CD14-positive monocyte (primary cell): ENCODE results near the gene MYL6. TPM values are rescaled to one million over a fixed set of nuclear protein-coding genes. Genes with fewer than 3 reads are reported as not detected.

Experiments
- DNase-seq, 3 donors: peaks; one replicate each; pipeline ENCODE4 v3.0.0-alpha.2; 2011 to 2022
- H2AFZ ChIP-seq: 2 replicates; pipeline ENCODE4 v1.6.0; 2012; ENCODE audit warnings: mild to moderate bottlenecking, low read depth, low read length, inconsistent platforms; ENCODE audit not compliant: insufficient read depth, poor library complexity, severe bottlenecking
- H3K27ac ChIP-seq, 2 donors: 1 replicate in 1 of 2; 2 replicates in 1 of 2; pipeline ENCODE4 v1.5.1; 2012 to 2013; ENCODE audit warnings: low read length in 2 of 2, control low read depth in 1 of 2, inconsistent platforms in 1 of 2, low read depth in 1 of 2, mild to moderate bottlenecking in 1 of 2
- H3K27me3 ChIP-seq, 2 donors: one replicate each; pipeline versions ENCODE4 v1.6.0 to v1.6.1; 2011 to 2013; ENCODE audit warnings: low read length in 2 of 2; ENCODE audit not compliant: control insufficient read depth in 2 of 2, insufficient read depth in 2 of 2
- H3K36me3 ChIP-seq, 2 donors: replicated peaks in 1 of 2; 1 replicate in 1 of 2; 2 replicates in 1 of 2; pipeline versions ENCODE4 v1.5.1 to v1.6.1; 2012 to 2013; ENCODE audit warnings: low read length in 2 of 2, control low read depth in 1 of 2, inconsistent platforms in 1 of 2, mild to moderate bottlenecking in 1 of 2; ENCODE audit not compliant: insufficient read depth in 2 of 2, control insufficient read depth in 1 of 2
- H3K4me1 ChIP-seq, 2 donors: 1 replicate in 1 of 2; 2 replicates in 1 of 2; pipeline versions ENCODE4 v1.5.1 to v1.6.1; 2012 to 2013; ENCODE audit warnings: low read length in 2 of 2, control low read depth in 1 of 2, inconsistent platforms in 1 of 2, mild to moderate bottlenecking in 1 of 2, moderate library complexity in 1 of 2; ENCODE audit not compliant: insufficient read depth in 2 of 2, control insufficient read depth in 1 of 2
- H3K4me2 ChIP-seq: replicated peaks from 2 replicates; pipeline ENCODE3; 2012; ENCODE audit warnings: low read length, moderate library complexity, mild to moderate bottlenecking; ENCODE audit not compliant: poor library complexity, severe bottlenecking; ENCODE audit errors: extremely low read depth
- H3K4me3 ChIP-seq, 3 experiments: fragments of 200-600 bp in 1 of 3; sonication (generic) in 1 of 3; replicated peaks in 1 of 3; 1 replicate in 2 of 3; 2 replicates in 1 of 3; pipeline ENCODE4 v1.5.1; 2011 to 2013; ENCODE audit warnings: low read length in 3 of 3, mild to moderate bottlenecking in 3 of 3, control low read depth in 2 of 3, low read depth in 2 of 3, inconsistent platforms in 1 of 3, moderate library complexity in 1 of 3
- H3K79me2 ChIP-seq: 2 replicates; pipeline ENCODE4 v1.6.0; 2012; ENCODE audit warnings: mild to moderate bottlenecking, control low read depth, inconsistent platforms, low read length, moderate library complexity; ENCODE audit not compliant: insufficient read depth
- H3K9ac ChIP-seq: 2 replicates; pipeline ENCODE4 v1.6.0; 2017; ENCODE audit warnings: low read length, mild to moderate bottlenecking; ENCODE audit not compliant: insufficient read depth, poor library complexity, severe bottlenecking
- H3K9me3 ChIP-seq, 2 donors: replicated peaks in 1 of 2; 1 replicate in 1 of 2; 2 replicates in 1 of 2; pipeline versions ENCODE4 v1.5.1 to v1.6.1; 2012 to 2013; ENCODE audit warnings: low read length in 2 of 2, control low read depth in 1 of 2; ENCODE audit not compliant: control insufficient read depth in 1 of 2, insufficient read depth in 1 of 2
- H4K20me1 ChIP-seq: 2 replicates; pipeline ENCODE4 v1.6.0; 2012; ENCODE audit warnings: mild to moderate bottlenecking, low read length, control low read depth, moderate library complexity; ENCODE audit not compliant: insufficient read depth
- H3K27ac Mint-ChIP-seq, 7 donors: one replicate each; pipeline ENCODE4 v1.8.0; 2020; ENCODE audit warnings: mild to moderate bottlenecking in 7 of 7, mixed read lengths in 7 of 7, moderate library complexity in 6 of 7, inconsistent platforms in 2 of 7
- H3K27me3 Mint-ChIP-seq, 3 donors: one replicate each; pipeline ENCODE4 v1.8.0; 2021 to 2022; ENCODE audit warnings: low read depth in 3 of 3, mild to moderate bottlenecking in 3 of 3, mixed read lengths in 3 of 3, moderate library complexity in 3 of 3, inconsistent platforms in 1 of 3
- H3K36me3 Mint-ChIP-seq, 2 donors: one replicate each; pipeline ENCODE4 v1.8.0; 2020; ENCODE audit warnings: mixed read lengths in 2 of 2, inconsistent platforms in 1 of 2, mild to moderate bottlenecking in 1 of 2
- H3K4me1 Mint-ChIP-seq: one replicate; pipeline ENCODE4 v1.8.0; 2020; ENCODE audit warnings: mild to moderate bottlenecking, mixed read lengths
- H3K4me3 Mint-ChIP-seq, 2 donors: one replicate each; pipeline ENCODE4 v1.8.0; 2020; ENCODE audit warnings: mild to moderate bottlenecking in 2 of 2, mixed read lengths in 2 of 2, moderate library complexity in 1 of 2
- H3K9me3 Mint-ChIP-seq, 7 donors: one replicate each; pipeline ENCODE4 v1.8.0; 2020 to 2022; ENCODE audit warnings: mixed read lengths in 7 of 7, mild to moderate bottlenecking in 6 of 7, moderate library complexity in 6 of 7, inconsistent platforms in 2 of 7
- CTCF ChIP-seq: fragments of 200-600 bp; IDR thresholded peaks from one replicate; pipeline ENCODE4 v1.8.0; 2022; ENCODE audit warnings: antibody characterized with exemption, mild to moderate bottlenecking
- WGBS: methylation state at CpG from one replicate; pipeline ENCODE4 v1.1.5; 2013; ENCODE audit warnings: missing lambda C conversion rate; ENCODE audit not compliant: insufficient coverage; 5-methylcytosine and 5-hydroxymethylcytosine counted together
- intact Hi-C, 2 donors: fragments of 100-400 bp; cut with micrococcal nuclease; formaldehyde crosslinking; loops; one replicate each; pipeline versions ENCODE4 v1.15.0 to v1.15.1; 2023
- polyA plus RNA-seq, 3 donors: library from polyadenylated mRNA; depleted of rRNA in 1 of 3; unstranded in 2 of 3; stranded (reverse) in 1 of 3; fragments of 300-500 nt in 2 of 3; fragments of >200 nt in 1 of 3; fragmentation: Illumina TruSeq in 2 of 3; gene quantifications; 1 replicate in 2 of 3; 2 replicates in 1 of 3; pipeline ENCODE4 v1.2.3, GENCODE V29; 2012 to 2021

Gene MYL6
- polyA plus RNA-seq, 3 donors = 1,962 to 3,939 (median 3,189) TPM

GRCh38 chr12:56206452-56207166 lies 48.5 kb downstream of the MYL6 start:
- no peaks in the 10 kb centered on the region for H3K4me1 ChIP-seq
- no peaks in the 10 kb centered on the region for H3K27me3 Mint-ChIP-seq
- peaks cover 3% of the 10 kb centered on the region for H3K79me2 ChIP-seq
- H3K4me2 ChIP-seq = no peak overlapping the region
- peak overlapping the region in 5 of 7 donors; percentile 22 to 61 (median 44) for H3K27ac Mint-ChIP-seq
- peaks cover 62 to 78% of the 10 kb centered on the region in 2 donors for H3K36me3 ChIP-seq
- H3K9ac ChIP-seq = no peak overlapping the region
- peaks cover 57 to 75% of the 10 kb centered on the region in 2 donors for H3K36me3 Mint-ChIP-seq
- H3K27me3 ChIP-seq = no peaks in the 10 kb centered on the region
- H3K9me3 ChIP-seq = no peaks in the 10 kb centered on the region
- no peak overlapping the region for H3K4me3 ChIP-seq
- H3K4me3 Mint-ChIP-seq = no peak overlapping the region
- no peaks in the 10 kb centered on the region for H3K9me3 Mint-ChIP-seq
- peak; percentile 52 for TF ChIP-seq CTCF
- DNase-seq = peak; percentile 35 to 45 (median 42)
- peaks cover 24% of the 10 kb centered on the region for H4K20me1 ChIP-seq
- WGBS = 84% methylated on average over 10 of the region's 14 CpGs
- no peak overlapping the region for H2AFZ ChIP-seq
- H3K4me1 Mint-ChIP-seq = peaks cover 2% of the 10 kb centered on the region
- intact Hi-C loops = loop anchor here in 1 of 2 donors (5.0 kb wide), 1 partner anchor 51 kb away; the partner anchor contains the start of gene ANKRD52
- peak overlapping the region in 1 of 2 donors; percentile 32 for H3K27ac ChIP-seq

GRCh38 chr12:56208006-56208405 lies 49.8 kb downstream of the MYL6 start:
- Mint-ChIP-seq H3K4me3 (no peak overlapping the region), H3K9me3 (no peaks in the 10 kb centered on the region), H3K36me3 (peaks cover 70 to 89% of the 10 kb centered on the region in 2 donors), H3K4me1 (peaks cover 2% of the 10 kb centered on the region), H3K27me3 (no peaks in the 10 kb centered on the region), H3K27ac (no peak overlapping the region)
- no peaks in the 10 kb centered on the region for H3K9me3 ChIP-seq
- H3K36me3 ChIP-seq = peaks cover 76 to 92% of the 10 kb centered on the region in 2 donors
- no peak overlapping the region for H3K4me3 ChIP-seq
- H3K79me2 ChIP-seq = peaks cover 11% of the 10 kb centered on the region
- no peak overlapping the region for H2AFZ ChIP-seq
- DNase-seq = no peak
- H3K27ac ChIP-seq = peak overlapping the region in 1 of 2 donors; percentile 10
- H4K20me1 ChIP-seq = peaks cover 38% of the 10 kb centered on the region
- H3K4me1 ChIP-seq = no peaks in the 10 kb centered on the region
- intact Hi-C loops = loop anchor here in 1 of 2 donors (5.0 kb wide), 1 partner anchor 49 kb away; the partner anchor contains the start of gene ANKRD52
- H3K4me2 ChIP-seq = no peak overlapping the region
- H3K9ac ChIP-seq = no peak overlapping the region
- no peaks in the 10 kb centered on the region for H3K27me3 ChIP-seq
- TF ChIP-seq CTCF = no peak
- 90% methylated on average over 6 of the region's 6 CpGs for WGBS

Other genes with a start within 250 kb of the MYL6 start
- gene PYM1, start 230.5 kb upstream of the MYL6 start, polyA plus RNA-seq = 10 to 100 TPM; 17.3 to 47.1 (median 39.5) TPM
- gene DGKA, start 227.2 kb upstream of the MYL6 start, polyA plus RNA-seq = 10 to 100 TPM; 16.0 to 99.1 (median 21.4) TPM
- gene PMEL, start 192.3 kb upstream of the MYL6 start, polyA plus RNA-seq = under 1 TPM; 0.37 to 0.54 (median 0.40) TPM
- gene CDK2, start 191.5 kb upstream of the MYL6 start, polyA plus RNA-seq = 10 to 100 TPM in 1 of 3 donors, 1 to 10 TPM in 2; 4.1 to 11.8 (median 4.7) TPM
- gene RAB5B, start 184.3 kb upstream of the MYL6 start, polyA plus RNA-seq = 10 to 100 TPM; 44.0 to 63.0 (median 48.5) TPM
- gene SUOX, start 161.1 kb upstream of the MYL6 start, polyA plus RNA-seq = 10 to 100 TPM in 2 of 3 donors, 1 to 10 TPM in 1; 9.7 to 17.1 (median 14.4) TPM
- 1 to 10 TPM in 2 of 3 donors, under 1 TPM in 1; 0.09 to 4.9 (median 1.3) TPM for gene IKZF4, start 137.3 kb upstream of the MYL6 start, polyA plus RNA-seq
- gene RPS26, start 116.4 kb upstream of the MYL6 start, polyA plus RNA-seq = 100 to 1,000 TPM; 238 to 363 (median 286) TPM
- gene ERBB3, start 78.2 kb upstream of the MYL6 start, polyA plus RNA-seq = under 1 TPM in 1 of 3 donors, not detected in 2; 0.01 TPM
- gene PA2G4, start 53.8 kb upstream of the MYL6 start, polyA plus RNA-seq = 10 to 100 TPM; 83.0 to 84.2 (median 83.0) TPM
- gene RPL41, start 41.7 kb upstream of the MYL6 start, polyA plus RNA-seq = 1,000 to 10,000 TPM; 2,986 to 5,048 (median 3,308) TPM
- gene ZC3H10, start 40.1 kb upstream of the MYL6 start, polyA plus RNA-seq = 1 to 10 TPM; 1.7 to 3.1 (median 1.8) TPM
- gene ESYT1, start 30.1 kb upstream of the MYL6 start, polyA plus RNA-seq = 10 to 100 TPM; 74.2 to 81.1 (median 74.6) TPM
- gene MYL6B, start 5.8 kb upstream of the MYL6 start, polyA plus RNA-seq = 1 to 10 TPM; 2.7 to 4.3 (median 4.1) TPM
- gene SMARCC2, start 31.1 kb downstream of the MYL6 start, polyA plus RNA-seq = 10 to 100 TPM; 22.2 to 63.7 (median 43.5) TPM
- 10 to 100 TPM; 35.8 to 82.0 (median 45.7) TPM for gene RNF41, start 63.6 kb downstream of the MYL6 start, polyA plus RNA-seq
- gene NABP2, start 66.0 kb downstream of the MYL6 start, polyA plus RNA-seq = 10 to 100 TPM in 1 of 3 donors, 1 to 10 TPM in 2; 2.7 to 10.1 (median 3.2) TPM
- gene SLC39A5, start 71.7 kb downstream of the MYL6 start, polyA plus RNA-seq = under 1 TPM in 2 of 3 donors, not detected in 1; 0.21 to 0.25 TPM
- gene ANKRD52, start 100.0 kb downstream of the MYL6 start, polyA plus RNA-seq = 10 to 100 TPM in 1 of 3 donors, 1 to 10 TPM in 2; 1.5 to 12.4 (median 2.4) TPM
- gene COQ10A, start 108.6 kb downstream of the MYL6 start, polyA plus RNA-seq = 10 to 100 TPM in 1 of 3 donors, 1 to 10 TPM in 2; 1.7 to 13.5 (median 2.0) TPM
- 100 to 1,000 TPM in 1 of 3 donors, 10 to 100 TPM in 2; 55.7 to 156 (median 86.1) TPM for gene CS, start 142.0 kb downstream of the MYL6 start, polyA plus RNA-seq
- 100 to 1,000 TPM in 2 of 3 donors, 10 to 100 TPM in 1; 50.4 to 122 (median 121) TPM for gene CNPY2, start 157.6 kb downstream of the MYL6 start, polyA plus RNA-seq
- gene PAN2, start 175.6 kb downstream of the MYL6 start, polyA plus RNA-seq = 100 to 1,000 TPM in 1 of 3 donors, 10 to 100 TPM in 1, 1 to 10 TPM in 1; 8.8 to 120 (median 16.0) TPM
- 1 to 10 TPM; 1.0 to 4.8 (median 1.6) TPM for gene IL23A, start 180.5 kb downstream of the MYL6 start, polyA plus RNA-seq
- gene STAT2, start 201.7 kb downstream of the MYL6 start, polyA plus RNA-seq = 100 to 1,000 TPM; 109 to 251 (median 142) TPM
- not detected for gene APOF, start 204.5 kb downstream of the MYL6 start, polyA plus RNA-seq